Thoracic aorta endothelial cell (primary cell): ENCODE data around the gene SLC2A10. TPM values are rescaled to one million over a fixed set of nuclear protein-coding genes. Genes with fewer than 3 reads are reported as not detected.

ENCODE experiments used
- total RNA-seq: library from RNA; depleted of rRNA; stranded (reverse); fragments of >200 nt; gene quantifications from 2 replicates; pipeline ENCODE4 v1.2.3, GENCODE V29; 2012

SLC2A10 gene
- total RNA-seq: 4.5 and 9.3 TPM in 2 replicates

GRCh38 chr20:46709459-46710152 lies at the start of gene SLC2A10:
Gene SLC2A10, plus strand, starts transcription at chr20:46709649. Its CDS starts 88 bp downstream, at chr20:46709737.

GRCh38 chr20:46689082-46689753 lies 20.2 kb upstream of the SLC2A10 start, which contains the start of gene TP53RK:
Gene TP53RK, minus strand, starts transcription at chr20:46689444. Its CDS starts 30 bp downstream, at chr20:46689414.

Other genes with a start within 250 kb of the SLC2A10 start
- gene ZNF334, start 196.1 kb upstream of the SLC2A10 start, total RNA-seq: 0.13 and 0.14 TPM in 2 replicates
- not detected in 2 replicates for gene OCSTAMP, start 159.0 kb upstream of the SLC2A10 start, total RNA-seq
- gene SLC13A3, start 58.2 kb upstream of the SLC2A10 start, total RNA-seq: 0.40 and 0.43 TPM in 2 replicates
- 17.4 and 21.7 TPM in 2 replicates for gene TP53RK, start 20.2 kb upstream of the SLC2A10 start, total RNA-seq
- not detected in 2 replicates for gene EYA2, start 185.2 kb downstream of the SLC2A10 start, total RNA-seq